HepG2 (cell line): Measurements from ENCODE around the gene CNIH3. TPM values are rescaled to one million over a fixed set of nuclear protein-coding genes. Genes with fewer than 3 reads are reported as not detected.

Experiments used
- ATAC-seq: fragments of 200-7000 bp; cut with Tn5 transposase; 3 replicates; pipeline ENCODE4 v1.9.1; 2020; ENCODE audit warnings: mild to moderate bottlenecking, moderate library complexity
- BruUV-seq: library from RNA; stranded (reverse); fragments of 400-500 nt; replicated peaks from 2 replicates; lab custom pipeline; 2021; lab: Mats Ljungman, UMichigan
- CTCF ChIA-PET: fragments of 300-600 bp; formaldehyde crosslinking; extraction: SDS; loops from one replicate; lab custom pipeline; 2021; ENCODE audit warnings: low total read pairs, inconsistent platforms, low intra/inter-chr PET ratio; lab: Yijun Ruan, JAX
- POLR2A ChIA-PET: fragments of 350-600 bp; sonication (Branson Sonifier 250); formaldehyde crosslinking; loops from one replicate; lab custom pipeline; 2020; ENCODE audit warnings: antibody characterized with exemption, inconsistent platforms; lab: Yijun Ruan, JAX
- DNase-seq: peaks from one replicate; pipeline ENCODE4 v3.0.0-alpha.2; 2015; ENCODE audit warnings: low spot score
- FAIRE-seq: peaks from 3 replicates; lab custom pipeline; 2011; peaks lifted over from hg19 to GRCh38; lab: Jason Lieb, UNC
- H2AFZ ChIP-seq: one replicate; pipeline ENCODE4 v1.6.1; 2011; ENCODE audit warnings: low read length, inconsistent platforms
- H3K27ac ChIP-seq: fragments of 300-600 bp; 3 replicates; pipeline ENCODE4 v1.8.0; 2011; ENCODE audit warnings: mixed run types, mild to moderate bottlenecking, mixed read lengths, low read length, inconsistent platforms; ENCODE audit not compliant: insufficient read depth; ENCODE audit errors: extremely low read length
- H3K27me3 ChIP-seq, 2 experiments: fragments of 200-600 bp in 1 of 2; 2 replicates in 1 of 2; 3 replicates in 1 of 2; pipeline versions ENCODE4 v1.6.0 to v1.8.0; 2011; ENCODE audit warnings: low read length in 2 of 2, mild to moderate bottlenecking in 2 of 2, moderate library complexity in 2 of 2, inconsistent platforms in 1 of 2; ENCODE audit not compliant: insufficient read depth in 2 of 2, control insufficient read depth in 1 of 2
- H3K36me3 ChIP-seq, 2 experiments: fragments of 200-600 bp in 1 of 2; replicated peaks in 1 of 2; 2 replicates in 1 of 2; 3 replicates in 1 of 2; pipeline versions ENCODE4 v1.5.1 to v1.8.0; 2011; ENCODE audit warnings: low read length in 2 of 2, inconsistent platforms in 1 of 2; ENCODE audit not compliant: insufficient read depth in 2 of 2, control insufficient read depth in 1 of 2
- H3K4me1 ChIP-seq: 2 replicates; pipeline ENCODE4 v1.5.1; 2012; ENCODE audit warnings: low read length, inconsistent platforms; ENCODE audit not compliant: insufficient read depth
- H3K4me2 ChIP-seq: 2 replicates; pipeline ENCODE4 v1.6.0; 2011; ENCODE audit warnings: low read depth, low read length, inconsistent platforms
- H3K4me3 ChIP-seq, 3 experiments: fragments of 200-600 bp in 1 of 3; sonication (generic), shearing (Covaris generic) in 1 of 3; replicated peaks in 1 of 3; 2 replicates each; pipeline ENCODE4 v1.5.1; 2011 to 2016; ENCODE audit warnings: low read length in 3 of 3, inconsistent platforms in 2 of 3, low read depth in 2 of 3, mild to moderate bottlenecking in 2 of 3, control low read depth in 1 of 3, mixed read lengths in 1 of 3; ENCODE audit not compliant: insufficient read depth in 1 of 3
- H3K79me2 ChIP-seq: one replicate; pipeline ENCODE4 v1.6.1; 2011; ENCODE audit warnings: low read length, inconsistent platforms; ENCODE audit not compliant: insufficient read depth
- H3K9ac ChIP-seq: 2 replicates; pipeline ENCODE4 v1.6.0; 2011; ENCODE audit warnings: mild to moderate bottlenecking, low read depth, low read length, inconsistent platforms; ENCODE audit not compliant: insufficient read depth
- H3K9me3 ChIP-seq: 2 replicates; pipeline ENCODE4 v1.5.1; 2012; ENCODE audit warnings: mild to moderate bottlenecking, low read length
- H4K20me1 ChIP-seq: 2 replicates; pipeline ENCODE4 v1.6.0; 2011; ENCODE audit warnings: inconsistent platforms, mild to moderate bottlenecking, low read length, moderate library complexity; ENCODE audit not compliant: insufficient read depth
- CEBPB ChIP-seq: IDR thresholded peaks from 2 replicates; pipeline ENCODE4 v1.6.1; 2011; ENCODE audit warnings: low read depth, low read length, improper control_type of control experiment, borderline replicate concordance
- FLYWCH1 ChIP-seq: sonication (generic); formaldehyde crosslinking; IDR thresholded peaks from 2 replicates; pipeline ENCODE4 v1.8.1; 2023; ENCODE audit warnings: mild to moderate bottlenecking, missing genetic modification reagents
- STAG1 ChIP-seq: sonication (generic); formaldehyde crosslinking; IDR thresholded peaks from 2 replicates; pipeline ENCODE4 v1.4.0; 2020; ENCODE audit warnings: missing genetic modification reagents
- ZZZ3 ChIP-seq: sonication (generic); formaldehyde crosslinking; IDR thresholded peaks from 2 replicates; pipeline ENCODE4 v1.4.0; 2020; ENCODE audit warnings: missing genetic modification reagents, mild to moderate bottlenecking, borderline replicate concordance
- WGBS: methylation state at CpG from one replicate; pipeline ENCODE4 v1.1.6; 2017; ENCODE audit warnings: low lambda C conversion rate; 5-methylcytosine and 5-hydroxymethylcytosine counted together
- in situ Hi-C: cut with HindIII; loops from 2 replicates; pipeline ENCODE4 v1.10.0; 2017; ENCODE audit warnings: low pct_unique_long_range_greater_than_20kb; ENCODE audit not compliant: extremely low pct_ligation_motif_present
- intact Hi-C: fragments of 100-400 bp; cut with micrococcal nuclease; formaldehyde crosslinking; loops from one replicate; pipeline ENCODE4 v1.10.0; 2022; ENCODE audit not compliant: unreplicated experiment
- polyA plus RNA-seq, 8 experiments: library from polyadenylated mRNA; depleted of rRNA in 3 of 8; stranded (reverse) in 7 of 8; unstranded in 1 of 8; fragments of >200 nt; fragmentation: Illumina TruSeq in 4 of 8; extraction: Trizol in 4 of 8; gene quantifications; 2 replicates each; pipeline versions ENCODE4 v1.2.1 to v1.2.3, GENCODE V29; 2011 to 2016; ENCODE audit warnings: low read depth in 4 of 8, missing spikeins in 1 of 8, mixed read lengths in 1 of 8; ENCODE audit not compliant: insufficient read depth in 1 of 8
- total RNA-seq, 5 experiments: library from RNA; depleted of rRNA; stranded (reverse); fragments of >200 nt; fragmentation: Illumina TruSeq; extraction: Trizol; gene quantifications; 2 replicates each; pipeline ENCODE4 v1.2.3, GENCODE V29; 2016; ENCODE audit warnings: low read depth in 1 of 5
- TF ChIP-seq, protein P1 (sequence below): sonication (generic); formaldehyde crosslinking; IDR thresholded peaks from 2 replicates; pipeline ENCODE4 v1.5.0; 2020; ENCODE audit warnings: missing genetic modification reagents

Gene CNIH3
- total and polyA plus RNA-seq, 2 of the 13 experiments (the other 11 are each of a cell fraction or from before 2014, with no cell fraction given): 0.36 to 1.1 TPM

- ChIA-PET CTCF (no interaction called here), POLR2A (no interaction called here)
- Histone ChIP-seq H3K36me3 (no peaks in the 10 kb centered on the region), H3K79me2 (no peaks in the 10 kb centered on the region), H4K20me1 (no peaks in the 10 kb centered on the region), H3K27me3 (peaks cover 0 to 15% of the 10 kb centered on the region in 2 experiments; a peak in 2 of 5 replicates), H2AFZ (no peak overlapping the region), H3K4me3 (no peak overlapping the region), H3K9ac (no peak overlapping the region), H3K27ac (no peak overlapping the region), H3K4me2 (no peak overlapping the region), H3K9me3 (no peaks in the 10 kb centered on the region), H3K4me1 (no peaks in the 10 kb centered on the region)
- no TSS peak for BruUV-seq
- no peak for FAIRE-seq
- intact Hi-C loops: no loop called here
- ATAC-seq: no peak
- no peak for DNase-seq
- WGBS: 27% methylated on average over 5 of the region's 5 CpGs
- in situ Hi-C loops: no loop called here
- TF ChIP-seq ZZZ3 (CRISPR knock-in tag): no peak
- peak; percentile 46; the same call in 1 of the 2 replicates for TF ChIP-seq CEBPB
- no peak for TF ChIP-seq FLYWCH1 (CRISPR knock-in tag)
- no peak for TF ChIP-seq STAG1 (CRISPR knock-in tag)
- TF ChIP-seq, protein P1, sequence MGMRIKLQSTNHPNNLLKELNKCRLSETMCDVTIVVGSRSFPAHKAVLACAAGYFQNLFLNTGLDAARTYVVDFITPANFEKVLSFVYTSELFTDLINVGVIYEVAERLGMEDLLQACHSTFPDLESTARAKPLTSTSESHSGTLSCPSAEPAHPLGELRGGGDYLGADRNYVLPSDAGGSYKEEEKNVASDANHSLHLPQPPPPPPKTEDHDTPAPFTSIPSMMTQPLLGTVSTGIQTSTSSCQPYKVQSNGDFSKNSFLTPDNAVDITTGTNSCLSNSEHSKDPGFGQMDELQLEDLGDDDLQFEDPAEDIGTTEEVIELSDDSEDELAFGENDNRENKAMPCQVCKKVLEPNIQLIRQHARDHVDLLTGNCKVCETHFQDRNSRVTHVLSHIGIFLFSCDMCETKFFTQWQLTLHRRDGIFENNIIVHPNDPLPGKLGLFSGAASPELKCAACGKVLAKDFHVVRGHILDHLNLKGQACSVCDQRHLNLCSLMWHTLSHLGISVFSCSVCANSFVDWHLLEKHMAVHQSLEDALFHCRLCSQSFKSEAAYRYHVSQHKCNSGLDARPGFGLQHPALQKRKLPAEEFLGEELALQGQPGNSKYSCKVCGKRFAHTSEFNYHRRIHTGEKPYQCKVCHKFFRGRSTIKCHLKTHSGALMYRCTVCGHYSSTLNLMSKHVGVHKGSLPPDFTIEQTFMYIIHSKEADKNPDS (CRISPR knock-in tag): no peak
These were observed 8.6 kb upstream of the CNIH3 start for GRCh38 chr1:224607188-224608148.
